GM13976 (cell line): Measurements from ENCODE around the gene ZNF773.
"Not testable (repeated sequence)": the region's sequence is repeated elsewhere in the genome, so short reads cannot be mapped to it uniquely, and the experiment has no call there.

Experiments used
- DNase-seq: peaks from one replicate; pipeline ENCODE4 v3.0.0; 2012; ENCODE audit warnings: low spot score
- in situ Hi-C: fragments of 300-500 bp; cut with MboI; formaldehyde crosslinking; loops from one replicate; pipeline ENCODE4 v1.12.0; 2022; ENCODE audit warnings: low sequenced_read_pairs, mixed read lengths, inconsistent platforms; ENCODE audit not compliant: unreplicated experiment
- TF ChIP-seq, protein P1 (sequence below): IDR thresholded peaks from 2 replicates; pipeline ENCODE4 v1.5.1; 2012; ENCODE audit warnings: borderline replicate concordance, mild to moderate bottlenecking; ENCODE audit not compliant: insufficient read depth; ENCODE audit errors: extremely low read depth, missing control alignments, control extremely low read depth

Gene ZNF773

DNA sequence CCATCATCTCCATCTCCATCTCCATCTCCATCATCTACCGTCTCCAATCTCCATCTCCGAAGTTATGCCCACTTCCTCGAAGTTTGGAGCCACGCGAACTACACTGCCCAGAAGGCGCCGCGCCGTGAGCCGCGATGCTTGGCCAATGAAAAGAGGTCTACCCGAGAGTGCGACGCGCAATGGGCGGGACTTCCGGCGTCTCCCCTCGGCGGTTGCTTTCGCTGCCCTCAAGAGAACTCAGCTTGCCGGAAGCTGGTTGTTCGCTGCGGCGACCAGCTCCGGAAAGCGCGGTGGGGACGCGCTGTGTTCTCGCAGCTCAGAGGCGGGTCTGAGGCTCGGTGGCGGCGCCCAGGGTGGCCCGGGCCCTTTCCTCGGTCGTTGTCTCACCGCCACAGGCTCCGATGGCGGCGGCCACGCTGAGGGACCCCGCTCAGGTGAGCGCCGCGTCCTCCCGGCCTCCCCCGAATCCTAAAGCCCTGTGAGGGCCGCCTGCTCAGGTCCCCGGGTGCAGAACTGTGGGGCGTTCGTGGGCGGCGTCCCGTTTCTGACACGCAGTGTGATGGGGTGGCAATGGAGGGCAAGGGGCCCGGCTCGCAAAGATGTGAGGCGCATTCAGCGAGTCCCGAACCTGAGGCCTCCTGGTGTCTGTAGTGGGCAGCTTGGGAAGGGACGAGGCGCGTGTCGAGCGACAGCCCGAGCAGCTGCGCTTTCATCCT is at the start of gene ZNF773:
Gene ZNF773, plus strand, starts transcription at position 259 of the 716 bp plus-strand sequence. Its CDS starts 143 bp downstream, at position 402.
- DNase-seq = peak; percentile 95
- in situ Hi-C loops = not testable (repeated sequence)

DNA sequence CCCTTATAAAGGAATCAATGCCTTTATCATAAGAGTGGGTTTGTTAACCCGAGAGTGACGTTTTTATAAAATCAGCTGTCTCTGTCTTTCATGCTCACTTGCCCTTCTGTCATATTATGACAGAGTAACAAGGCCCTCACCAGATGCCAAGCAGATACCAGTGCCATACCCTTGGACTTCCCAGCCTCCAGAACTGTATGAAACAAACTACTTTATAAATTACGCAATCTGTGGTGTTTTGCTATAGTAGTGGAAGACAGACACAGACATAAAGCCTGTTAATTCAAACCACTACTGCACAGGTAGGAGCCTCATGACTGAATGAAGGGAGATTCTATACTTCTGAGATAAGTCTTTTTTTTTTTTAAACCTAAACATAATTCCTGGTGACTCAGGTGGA is 47.4 kb upstream of the ZNF773 start:
- TF ChIP-seq, protein P1, sequence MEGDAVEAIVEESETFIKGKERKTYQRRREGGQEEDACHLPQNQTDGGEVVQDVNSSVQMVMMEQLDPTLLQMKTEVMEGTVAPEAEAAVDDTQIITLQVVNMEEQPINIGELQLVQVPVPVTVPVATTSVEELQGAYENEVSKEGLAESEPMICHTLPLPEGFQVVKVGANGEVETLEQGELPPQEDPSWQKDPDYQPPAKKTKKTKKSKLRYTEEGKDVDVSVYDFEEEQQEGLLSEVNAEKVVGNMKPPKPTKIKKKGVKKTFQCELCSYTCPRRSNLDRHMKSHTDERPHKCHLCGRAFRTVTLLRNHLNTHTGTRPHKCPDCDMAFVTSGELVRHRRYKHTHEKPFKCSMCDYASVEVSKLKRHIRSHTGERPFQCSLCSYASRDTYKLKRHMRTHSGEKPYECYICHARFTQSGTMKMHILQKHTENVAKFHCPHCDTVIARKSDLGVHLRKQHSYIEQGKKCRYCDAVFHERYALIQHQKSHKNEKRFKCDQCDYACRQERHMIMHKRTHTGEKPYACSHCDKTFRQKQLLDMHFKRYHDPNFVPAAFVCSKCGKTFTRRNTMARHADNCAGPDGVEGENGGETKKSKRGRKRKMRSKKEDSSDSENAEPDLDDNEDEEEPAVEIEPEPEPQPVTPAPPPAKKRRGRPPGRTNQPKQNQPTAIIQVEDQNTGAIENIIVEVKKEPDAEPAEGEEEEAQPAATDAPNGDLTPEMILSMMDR = no peak
- DNase-seq = no peak
- in situ Hi-C loops = no loop called here

DNA sequence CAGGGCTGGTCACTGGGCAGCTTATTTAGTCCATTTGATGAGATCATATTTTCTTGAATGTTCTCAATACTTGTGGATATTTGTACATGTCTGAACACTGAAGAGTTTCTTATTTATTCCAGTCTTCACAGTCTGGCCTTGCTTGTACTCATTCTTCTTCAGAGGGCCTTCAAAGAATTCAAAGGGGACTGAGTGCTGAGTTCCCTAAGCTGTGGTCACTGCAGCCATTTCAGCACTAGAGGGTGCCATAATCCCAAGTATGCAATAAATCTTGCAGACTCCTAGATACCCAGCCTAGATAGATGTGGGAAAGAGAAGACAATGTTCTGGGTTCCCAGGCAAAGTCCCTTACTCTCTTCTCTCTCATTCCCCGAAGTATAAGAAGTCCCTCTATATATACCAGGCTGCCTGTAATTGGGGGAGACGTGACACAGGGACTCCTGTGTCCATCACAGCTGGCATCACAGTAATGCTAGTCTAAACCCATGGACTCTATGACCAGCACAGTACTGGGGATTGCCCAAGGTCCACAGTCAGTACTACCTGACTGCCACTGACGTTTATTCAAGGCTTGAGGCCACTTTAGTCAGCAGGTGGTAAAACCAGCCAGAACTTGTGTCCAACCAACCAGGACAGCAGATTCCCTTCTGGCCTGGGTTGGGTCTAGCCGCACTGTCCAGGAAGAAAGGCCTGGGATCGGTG is 33.9 kb upstream of the ZNF773 start:
- in situ Hi-C loops = no loop called here
- TF ChIP-seq, protein P1 = peak; percentile 44
- peak; percentile 37 for DNase-seq

DNA sequence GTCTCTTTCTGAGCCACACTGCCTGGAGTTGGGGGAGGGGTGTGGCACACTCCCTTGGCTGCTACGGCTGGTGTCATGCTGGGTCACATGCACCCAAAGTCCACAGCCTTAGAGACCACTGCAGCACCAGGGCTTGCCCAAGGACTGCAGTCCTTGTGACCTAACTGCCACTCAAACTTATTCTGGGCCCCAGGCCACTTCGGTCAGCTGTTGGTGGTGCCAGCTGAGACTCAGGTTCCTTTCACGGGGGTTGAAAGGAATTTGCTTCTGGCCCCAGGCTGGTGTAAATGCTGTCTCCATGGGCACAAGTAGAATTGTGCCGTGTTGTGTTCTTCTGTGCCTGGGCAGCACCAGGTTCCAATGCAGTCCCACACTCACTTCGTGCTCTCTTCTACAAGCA is 33.2 kb upstream of the ZNF773 start:
- TF ChIP-seq, protein P1 = no peak
- in situ Hi-C loops = no loop called here
- no peak for DNase-seq

DNA sequence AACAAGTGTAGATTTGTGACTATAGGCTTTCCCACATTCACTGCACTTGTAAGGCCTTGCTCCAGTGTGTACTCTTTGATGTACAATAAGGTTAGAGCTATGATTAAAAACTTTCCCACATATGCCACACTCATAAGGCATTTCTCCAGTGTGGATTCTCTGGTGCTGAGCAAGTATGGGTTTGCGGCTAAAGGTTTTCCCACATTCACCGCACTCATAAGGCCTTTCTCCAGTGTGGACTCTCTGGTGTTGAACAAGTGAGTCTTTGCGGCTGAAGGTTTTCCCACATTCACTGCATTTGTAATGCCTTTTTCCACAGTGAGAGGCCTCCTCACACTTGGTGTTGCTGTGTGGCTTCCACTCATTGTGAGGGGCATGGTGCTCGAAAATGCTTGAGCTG is 26.1 kb upstream of the ZNF773 start:
- TF ChIP-seq, protein P1 = no peak
- in situ Hi-C loops = no loop called here
- DNase-seq = no peak

DNA sequence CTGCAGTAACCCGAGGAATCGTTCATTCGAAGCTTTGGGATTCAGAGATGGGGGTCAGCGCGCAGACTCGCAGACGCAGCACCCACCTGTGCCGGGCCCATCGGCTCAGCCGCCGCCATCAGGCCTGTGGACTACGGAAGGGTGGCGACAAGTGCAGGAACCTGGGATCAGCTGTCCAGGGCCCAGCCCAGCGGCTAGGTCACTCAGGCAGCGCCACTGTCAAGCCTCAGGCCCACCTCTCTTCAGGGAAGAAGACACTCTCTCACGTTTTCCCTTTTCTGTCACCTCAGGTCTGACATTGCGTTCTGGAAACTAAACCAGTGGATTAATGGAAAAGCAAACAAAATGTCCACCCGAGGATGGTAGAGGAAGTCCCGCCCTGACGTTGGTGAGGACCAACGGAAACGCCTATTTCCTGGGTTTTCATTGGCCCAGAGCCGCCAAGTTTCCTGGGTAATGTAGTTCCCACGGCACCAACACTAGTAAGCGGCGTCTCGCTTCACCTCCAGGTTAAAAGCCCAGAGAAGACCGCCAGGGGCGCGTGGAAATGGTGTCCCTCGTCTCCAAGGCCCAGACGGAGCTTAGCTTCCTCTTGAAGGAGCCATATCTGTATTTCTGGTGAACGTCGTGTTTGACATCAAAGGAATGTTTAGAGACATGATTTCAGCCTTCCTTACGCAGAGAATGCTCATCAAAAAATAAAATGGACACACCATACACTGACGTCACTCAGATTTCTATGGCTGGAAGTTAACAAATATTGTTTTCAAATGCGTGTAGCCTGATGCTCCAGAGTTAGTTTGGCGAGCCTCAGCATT is 22.3 kb upstream of the ZNF773 start, which contains the start of gene ZNF772:
Gene ZNF772, minus strand, starts transcription at position 376 of the 818 bp plus-strand sequence. Its CDS starts 257 bp downstream, at position 119.
- TF ChIP-seq, protein P1 = peak; percentile 55
- peak; percentile 92 for DNase-seq
- in situ Hi-C loops = no loop called here

DNA sequence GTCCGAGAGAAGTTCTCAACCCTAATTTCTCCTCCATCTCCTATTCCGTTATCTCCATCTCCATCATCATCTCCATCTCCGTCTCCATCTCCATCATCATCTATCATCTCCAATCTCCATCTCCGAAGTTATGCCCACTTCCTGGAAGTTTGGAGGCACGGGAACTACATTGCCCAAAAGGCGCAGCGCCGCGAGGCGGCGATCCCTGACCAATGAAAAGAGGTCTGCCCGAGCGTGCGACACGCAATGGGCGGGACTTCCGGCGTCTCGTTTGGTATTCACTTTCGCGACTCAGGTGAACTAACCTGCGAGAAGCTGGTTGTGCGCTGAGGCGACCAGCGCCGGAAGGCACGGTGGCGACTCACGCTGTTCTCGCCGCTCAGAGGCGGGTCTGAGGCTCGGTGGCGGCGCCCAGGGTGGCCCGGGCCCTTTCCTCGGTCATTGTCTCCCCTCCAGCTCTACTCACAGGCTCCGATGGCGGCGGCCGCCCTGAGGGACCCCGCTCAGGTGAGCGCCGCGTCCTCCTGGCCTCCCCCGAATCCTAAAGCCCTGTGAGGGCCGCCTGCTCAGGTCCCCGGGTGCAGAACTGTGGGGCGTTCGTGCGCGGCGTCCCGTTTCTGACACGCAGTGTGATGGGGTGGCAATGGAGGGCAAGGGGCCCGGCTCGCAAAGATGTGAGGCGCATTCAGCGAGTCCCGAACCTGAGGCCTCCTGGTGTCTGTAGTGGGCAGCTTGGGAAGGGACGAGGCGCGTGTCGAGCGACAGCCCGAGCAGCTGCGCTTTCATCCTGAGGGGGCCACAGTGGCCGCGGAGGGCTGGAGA is 12.1 kb upstream of the ZNF773 start, which contains the start of gene ZNF419:
Gene ZNF419, plus strand, starts transcription at position 274 of the 822 bp plus-strand sequence. Its CDS starts 201 bp downstream, at position 475.
- in situ Hi-C loops = not testable (repeated sequence)
- DNase-seq = peak; percentile 92

DNA sequence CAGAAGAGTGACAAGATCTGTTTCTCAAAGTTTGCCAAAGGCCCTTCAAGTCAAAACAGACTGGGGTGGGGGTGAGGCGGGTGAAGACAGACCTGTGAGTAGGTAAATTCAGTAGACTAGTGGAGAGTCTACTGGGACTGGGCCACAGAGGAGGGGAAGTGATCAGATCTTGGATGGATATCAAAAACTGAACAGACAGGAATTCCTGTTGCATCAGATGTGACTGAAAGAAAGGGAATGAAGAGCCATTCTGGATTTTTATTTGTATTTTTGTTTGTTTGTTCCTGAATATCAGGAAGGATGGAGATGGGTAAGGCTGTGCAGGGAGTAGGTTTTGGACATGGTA is 11.5 kb upstream of the ZNF773 start:
- in situ Hi-C loops, DNase-seq: not testable (repeated sequence)

DNA sequence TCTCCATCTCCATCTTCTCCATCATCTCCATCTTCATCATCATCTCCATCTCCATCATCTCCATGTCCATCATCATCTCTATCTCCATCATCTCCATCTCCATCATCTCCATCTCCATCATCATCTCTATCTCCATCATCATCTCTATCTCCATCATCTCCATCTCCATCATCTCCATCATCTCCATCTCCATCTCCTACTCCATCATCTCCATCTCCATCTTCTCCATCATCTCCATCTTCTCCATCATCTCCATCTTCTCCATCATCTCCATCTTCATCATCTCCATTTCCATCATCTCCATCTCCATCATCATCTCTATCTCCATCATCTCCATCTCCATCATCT is 432 bp upstream of the ZNF773 start:
- in situ Hi-C loops, DNase-seq: not testable (repeated sequence)

DNA sequence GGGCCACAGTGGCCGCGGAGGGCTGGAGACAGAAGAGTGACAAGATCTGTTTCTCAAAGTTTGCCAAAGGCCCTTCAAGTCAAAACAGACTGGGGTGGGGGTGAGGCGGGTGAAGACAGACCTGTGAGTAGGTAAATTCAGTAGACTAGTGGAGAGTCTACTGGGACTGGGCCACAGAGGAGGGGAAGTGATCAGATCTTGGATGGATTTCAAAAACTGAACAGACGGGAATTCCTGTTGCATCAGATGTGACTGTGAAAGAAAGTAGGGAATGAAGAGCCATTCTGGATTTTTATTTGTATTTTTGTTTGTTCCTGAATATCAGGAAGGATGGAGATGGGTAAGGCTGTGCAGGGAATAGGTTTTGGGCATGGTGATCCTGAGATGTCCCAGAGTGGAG is 662 bp downstream of the ZNF773 start:
- DNase-seq, in situ Hi-C loops: not testable (repeated sequence)
